HepG2 (cell line): Measurements from ENCODE around the gene DBN1. TPM values are rescaled to one million over a fixed set of nuclear protein-coding genes. Genes with fewer than 3 reads are reported as not detected.

Experiments used
- ATF6 ChIP-seq: sonication (generic); formaldehyde crosslinking; conservative IDR thresholded peaks from 2 replicates; pipeline ENCODE4 v1.4.0; 2020; ENCODE audit warnings: missing genetic modification reagents
- HMGXB4 ChIP-seq, 2 experiments: sonication (generic) in 1 of 2; formaldehyde crosslinking in 1 of 2; IDR thresholded peaks; 2 replicates each; pipeline versions ENCODE4 v1.4.0 to v1.6.1; 2018 to 2020; ENCODE audit warnings: missing genetic modification reagents in 2 of 2, borderline replicate concordance in 1 of 2, low read depth in 1 of 2, mild to moderate bottlenecking in 1 of 2, missing biosample characterization in 1 of 2
- MAFK ChIP-seq, 2 experiments: IDR thresholded peaks in 1 of 2; conservative IDR thresholded peaks in 1 of 2; 2 replicates each; pipeline ENCODE4 v1.6.1; 2011; ENCODE audit warnings: improper control_type of control experiment in 2 of 2, low read length in 2 of 2
- MATR3 ChIP-seq: sonication (generic); formaldehyde crosslinking; IDR thresholded peaks from 2 replicates; pipeline ENCODE4 v1.4.0; 2020; ENCODE audit warnings: missing genetic modification reagents
- PHF21A ChIP-seq: sonication (generic); formaldehyde crosslinking; IDR thresholded peaks from 2 replicates; pipeline ENCODE4 v1.5.0; 2020; ENCODE audit warnings: mild to moderate bottlenecking, missing genetic modification reagents
- RAD21 ChIP-seq: fragments of 450-650 bp; formaldehyde crosslinking; IDR thresholded peaks from 2 replicates; pipeline ENCODE4 v1.5.0; 2020; ENCODE audit warnings: mild to moderate bottlenecking
- ZNF142 ChIP-seq: sonication (generic); formaldehyde crosslinking; IDR thresholded peaks from 2 replicates; pipeline ENCODE4 v1.4.0; 2020; ENCODE audit warnings: missing genetic modification reagents
- ZNF414 ChIP-seq: sonication (generic); formaldehyde crosslinking; IDR thresholded peaks from 2 replicates; pipeline ENCODE4 v1.5.0; 2020; ENCODE audit warnings: missing genetic modification reagents
- ZXDC ChIP-seq: sonication (generic); formaldehyde crosslinking; IDR thresholded peaks from 2 replicates; pipeline ENCODE4 v1.5.0; 2020; ENCODE audit warnings: mild to moderate bottlenecking, missing genetic modification reagents
- polyA plus RNA-seq, 8 experiments: library from polyadenylated mRNA; depleted of rRNA in 3 of 8; stranded (reverse) in 7 of 8; unstranded in 1 of 8; fragments of >200 nt; fragmentation: Illumina TruSeq in 4 of 8; extraction: Trizol in 4 of 8; gene quantifications; 2 replicates each; pipeline versions ENCODE4 v1.2.1 to v1.2.3, GENCODE V29; 2011 to 2016; ENCODE audit warnings: low read depth in 4 of 8, missing spikeins in 1 of 8, mixed read lengths in 1 of 8; ENCODE audit not compliant: insufficient read depth in 1 of 8
- total RNA-seq, 5 experiments: library from RNA; depleted of rRNA; stranded (reverse); fragments of >200 nt; fragmentation: Illumina TruSeq; extraction: Trizol; gene quantifications; 2 replicates each; pipeline ENCODE4 v1.2.3, GENCODE V29; 2016; ENCODE audit warnings: low read depth in 1 of 5
- TF ChIP-seq, protein P1 (sequence below): sonication (generic); formaldehyde crosslinking; IDR thresholded peaks from 2 replicates; pipeline ENCODE4 v1.8.0; 2022; ENCODE audit warnings: missing genetic modification reagents, mild to moderate bottlenecking, moderate library complexity, borderline replicate concordance

DBN1 gene
- total and polyA plus RNA-seq, 2 of the 13 experiments (the other 11 are each of a cell fraction or from before 2014, with no cell fraction given) = 27.0 to 37.3 TPM

DNA sequence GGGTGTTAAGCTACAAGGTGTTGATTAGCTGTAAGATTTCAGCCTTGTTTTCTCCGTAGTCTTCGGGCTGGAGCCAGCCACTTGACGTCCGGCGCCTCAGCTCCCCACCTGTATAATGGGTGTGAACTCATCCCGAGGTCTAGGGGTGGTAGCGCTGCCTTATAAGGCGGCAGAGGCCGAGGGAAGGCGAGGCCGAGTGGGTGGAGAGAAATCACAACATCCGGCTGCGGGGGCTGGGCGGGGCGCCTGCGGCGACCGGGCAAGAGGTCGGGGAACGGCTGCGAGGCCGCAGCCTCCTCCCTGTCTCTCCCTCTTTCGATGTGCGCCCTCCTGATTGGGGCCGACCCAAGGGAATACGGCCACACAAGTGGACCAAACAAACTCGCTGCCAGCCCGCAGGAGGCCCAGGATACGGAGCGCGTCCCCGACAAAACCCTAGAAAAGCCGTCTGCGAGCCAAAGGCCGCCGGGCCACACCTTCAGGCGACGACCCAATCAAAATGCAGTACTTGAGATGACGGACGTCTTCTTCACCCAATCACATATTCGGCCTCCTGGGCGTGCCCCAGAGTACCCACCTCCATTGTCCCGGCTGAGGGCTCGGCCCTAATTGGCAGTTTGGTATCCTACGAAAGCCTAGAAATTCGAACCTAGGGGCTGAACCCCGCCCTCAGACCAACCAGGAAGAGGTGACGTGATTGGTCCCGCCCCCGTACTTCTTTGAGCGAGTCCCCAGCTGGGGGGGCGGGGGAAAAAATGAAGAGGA lies 47.5 kb downstream of the DBN1 start (continued):
- TF ChIP-seq ATF6 (CRISPR knock-in tag) (peak; percentile 86; the same call in 1 of the 2 replicates), HMGXB4 (CRISPR knock-in tag; IDR thresholded peaks at IDR 0.05; ENCODE audit: borderline replicate concordance in 1 of 2, low read depth in 1 of 2) (no peak; a peak in 1 of 4 replicates), MAFK (conservative IDR thresholded peaks at IDR 0.05 in 1 of 2, IDR thresholded peaks at IDR 0.05 in 1 of 2; ENCODE audit: low read length in 2 of 2) (no peak), PHF21A (CRISPR knock-in tag) (peak; percentile 78; the same call in 1 of the 2 replicates), MATR3 (no peak), RAD21 (CRISPR knock-in tag) (peak; percentile 45; the same call in 1 of the 2 replicates), ZXDC (CRISPR knock-in tag) (no peak), ZNF414 (CRISPR knock-in tag) (no peak; the same call in 1 of the 2 replicates), ZNF142 (CRISPR knock-in tag) (0 out of 2 replicates have a peak, but pooled peaks have one; percentile 28)
- TF ChIP-seq, protein P1, sequence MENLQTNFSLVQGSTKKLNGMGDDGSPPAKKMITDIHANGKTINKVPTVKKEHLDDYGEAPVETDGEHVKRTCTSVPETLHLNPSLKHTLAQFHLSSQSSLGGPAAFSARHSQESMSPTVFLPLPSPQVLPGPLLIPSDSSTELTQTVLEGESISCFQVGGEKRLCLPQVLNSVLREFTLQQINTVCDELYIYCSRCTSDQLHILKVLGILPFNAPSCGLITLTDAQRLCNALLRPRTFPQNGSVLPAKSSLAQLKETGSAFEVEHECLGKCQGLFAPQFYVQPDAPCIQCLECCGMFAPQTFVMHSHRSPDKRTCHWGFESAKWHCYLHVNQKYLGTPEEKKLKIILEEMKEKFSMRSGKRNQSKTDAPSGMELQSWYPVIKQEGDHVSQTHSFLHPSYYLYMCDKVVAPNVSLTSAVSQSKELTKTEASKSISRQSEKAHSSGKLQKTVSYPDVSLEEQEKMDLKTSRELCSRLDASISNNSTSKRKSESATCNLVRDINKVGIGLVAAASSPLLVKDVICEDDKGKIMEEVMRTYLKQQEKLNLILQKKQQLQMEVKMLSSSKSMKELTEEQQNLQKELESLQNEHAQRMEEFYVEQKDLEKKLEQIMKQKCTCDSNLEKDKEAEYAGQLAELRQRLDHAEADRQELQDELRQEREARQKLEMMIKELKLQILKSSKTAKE = no peak; the same call in 1 of the 2 replicates
